Left renal pelvis (tissue), 4 donors: ENCODE measurements around the gene RTKN. TPM values are rescaled to one million over a fixed set of nuclear protein-coding genes. Genes with fewer than 3 reads are reported as not detected.
"Not testable (repeated sequence)": the region's sequence is repeated elsewhere in the genome, so short reads cannot be mapped to it uniquely, and the experiment has no call there.

Experiments used
- DNase-seq, 4 donors: peaks; one replicate each; pipeline ENCODE4 v3.0.0-alpha.2; 2013; ENCODE audit warnings: low read depth in 4 of 4, low spot score in 3 of 4
- polyA plus RNA-seq, 4 donors: library from polyadenylated mRNA; unstranded; fragments of 120-200 nt; gene quantifications; one replicate each; pipeline ENCODE4 v1.2.1, GENCODE V29; 2013; ENCODE audit not compliant: insufficient read length in 4 of 4

The RTKN gene
- 10 to 100 TPM; 36.1 to 85.3 (median 56.9) TPM for polyA plus RNA-seq

GRCh38 chr2:74441690-74442482, at the start of gene RTKN:
RTKN (minus strand) TSS chr2:74441937; CDS start chr2:74441816, 121 bp downstream.
- no peak for DNase-seq

- no peak for DNase-seq
Measured at GRCh38 chr2:74489906-74490305, 48.2 kb upstream of the RTKN start.

- no peak for DNase-seq
Measured at GRCh38 chr2:74488643-74489481, 47.1 kb upstream of the RTKN start.

GRCh38 chr2:74486141-74486540, 44.4 kb upstream of the RTKN start:
- DNase-seq = no peak

GRCh38 chr2:74483675-74484164, 42.0 kb upstream of the RTKN start:
- not testable (repeated sequence) for DNase-seq

- peak; percentile 92 to 96 (median 93) for DNase-seq
Measured at GRCh38 chr2:74482801-74483674, 41.3 kb upstream of the RTKN start, which contains the start of the genes CCDC142 and TTC31. CCDC142 (minus strand) TSS chr2:74482998; CDS start chr2:74482837, 161 bp downstream. TTC31 (plus strand) TSS chr2:74483081; CDS start chr2:74483096, 15 bp downstream.

GRCh38 chr2:74481961-74482800, 40.4 kb upstream of the RTKN start:
- DNase-seq = no peak

- no peak for DNase-seq
Measured at GRCh38 chr2:74481431-74481830, 39.7 kb upstream of the RTKN start.

GRCh38 chr2:74474899-74475298, 33.2 kb upstream of the RTKN start:
- DNase-seq = no peak

- DNase-seq = no peak
Measured at GRCh38 chr2:74474481-74474880, 32.7 kb upstream of the RTKN start.

- no peak for DNase-seq
Measured at GRCh38 chr2:74472945-74473258, 31.2 kb upstream of the RTKN start.

- DNase-seq = peak; percentile 87 to 93 (median 92)
Measured at GRCh38 chr2:74472086-74472944, 30.6 kb upstream of the RTKN start, which contains the start of gene MRPL53. MRPL53 (minus strand) TSS chr2:74472680; CDS start chr2:74472660, 20 bp downstream.

- DNase-seq = no peak
Measured at GRCh38 chr2:74471332-74472065, 29.8 kb upstream of the RTKN start.

GRCh38 chr2:74470742-74471141, 29.0 kb upstream of the RTKN start:
- DNase-seq = not testable (repeated sequence)

GRCh38 chr2:74464406-74464805, 22.7 kb upstream of the RTKN start:
- DNase-seq = no peak

GRCh38 chr2:74462786-74463105, 21.0 kb upstream of the RTKN start:
- no peak for DNase-seq

GRCh38 chr2:74462054-74462785, 20.5 kb upstream of the RTKN start:
- DNase-seq = no peak
